AG04450 (cell line): ENCODE results near the gene CDCP1. TPM values are rescaled to one million over a fixed set of nuclear protein-coding genes. Genes with fewer than 3 reads are reported as not detected.
A peak's percentile ranks its signal among the peaks of the same experiment; 100 is the strongest.

ENCODE experiments used
- CTCF ChIA-PET: fragments of 300-600, 350-600 bp; formaldehyde crosslinking; extraction: SDS; loops from one replicate; lab custom pipeline; 2022; ENCODE audit warnings: antibody characterized with exemption, inconsistent platforms; lab: Charles Lee
- POLR2A ChIA-PET: fragments of 350-600 bp; formaldehyde crosslinking; extraction: SDS; loops from one replicate; lab custom pipeline; 2021; ENCODE audit warnings: antibody characterized with exemption, inconsistent platforms; lab: Yijun Ruan, JAX
- DNase-seq: peaks from one replicate; pipeline ENCODE4 v3.0.0-alpha.2; 2011; ENCODE audit warnings: low read depth, low spot score
- H3K27ac ChIP-seq: one replicate; pipeline ENCODE4 v1.5.1; 2012; ENCODE audit warnings: low read depth, low read length, control low read depth
- H3K27me3 ChIP-seq: one replicate; pipeline ENCODE4 v1.6.0; 2012; ENCODE audit warnings: low read length; ENCODE audit not compliant: control insufficient read depth, insufficient read depth
- H3K4me3 ChIP-seq: 2 replicates; pipeline ENCODE4 v1.5.1; 2011; ENCODE audit warnings: mild to moderate bottlenecking, low read depth, low read length, control low read depth
- H3K9me3 ChIP-seq: 2 replicates; pipeline ENCODE4 v1.5.1; 2012; ENCODE audit warnings: low read length; ENCODE audit not compliant: control insufficient read depth, insufficient read depth
- polyA plus RNA-seq: library from polyadenylated mRNA; depleted of rRNA; stranded (reverse); fragments of >200 nt; gene quantifications from 2 replicates; pipeline ENCODE4 v1.2.3, GENCODE V29; 2011
- TF ChIP-seq, protein P1 (sequence below): IDR thresholded peaks from 2 replicates; pipeline ENCODE4 v1.5.1; 2011; ENCODE audit warnings: low read depth, low read length, control low read depth, inconsistent platforms

The CDCP1 gene
- polyA plus RNA-seq, 1 experiment = 13.6 TPM

DNA sequence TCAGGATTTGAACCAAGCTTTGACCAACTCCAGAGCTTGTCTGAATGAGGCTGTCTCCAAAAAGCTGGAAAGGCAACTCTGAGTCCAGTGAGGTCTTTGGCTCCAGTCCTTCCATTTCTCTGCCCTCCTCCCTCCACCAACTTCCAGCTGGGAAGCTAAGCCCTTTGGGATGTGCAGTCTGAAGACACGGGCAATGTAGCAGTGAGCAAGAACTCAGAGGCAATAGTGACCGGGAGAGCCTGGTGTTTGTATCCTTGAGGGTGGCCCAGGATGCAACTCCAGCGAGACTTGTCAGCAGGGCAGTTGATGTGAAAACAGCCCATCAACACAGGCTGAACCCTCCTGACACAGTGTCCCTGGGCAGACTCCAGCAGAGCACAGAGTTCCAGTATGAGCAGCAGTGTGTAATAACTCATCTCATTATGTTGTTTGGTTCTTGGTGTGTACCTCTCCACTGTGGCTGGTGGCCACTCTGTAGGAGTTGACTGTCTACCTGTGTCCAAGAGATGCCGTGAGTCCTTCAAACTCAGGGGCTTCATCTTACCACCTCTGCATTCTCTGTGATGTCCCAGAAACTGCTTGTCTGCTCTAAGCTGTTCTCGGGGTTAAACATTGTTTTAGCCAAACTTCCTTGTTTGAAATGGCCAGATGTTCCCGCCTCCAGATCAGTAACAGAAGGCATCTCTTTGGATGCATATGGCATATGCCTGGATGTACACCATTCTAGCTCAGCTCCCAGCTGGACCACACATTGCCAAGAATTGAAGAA, 6.6 kb downstream of the CDCP1 start:
- TF ChIP-seq, protein P1, sequence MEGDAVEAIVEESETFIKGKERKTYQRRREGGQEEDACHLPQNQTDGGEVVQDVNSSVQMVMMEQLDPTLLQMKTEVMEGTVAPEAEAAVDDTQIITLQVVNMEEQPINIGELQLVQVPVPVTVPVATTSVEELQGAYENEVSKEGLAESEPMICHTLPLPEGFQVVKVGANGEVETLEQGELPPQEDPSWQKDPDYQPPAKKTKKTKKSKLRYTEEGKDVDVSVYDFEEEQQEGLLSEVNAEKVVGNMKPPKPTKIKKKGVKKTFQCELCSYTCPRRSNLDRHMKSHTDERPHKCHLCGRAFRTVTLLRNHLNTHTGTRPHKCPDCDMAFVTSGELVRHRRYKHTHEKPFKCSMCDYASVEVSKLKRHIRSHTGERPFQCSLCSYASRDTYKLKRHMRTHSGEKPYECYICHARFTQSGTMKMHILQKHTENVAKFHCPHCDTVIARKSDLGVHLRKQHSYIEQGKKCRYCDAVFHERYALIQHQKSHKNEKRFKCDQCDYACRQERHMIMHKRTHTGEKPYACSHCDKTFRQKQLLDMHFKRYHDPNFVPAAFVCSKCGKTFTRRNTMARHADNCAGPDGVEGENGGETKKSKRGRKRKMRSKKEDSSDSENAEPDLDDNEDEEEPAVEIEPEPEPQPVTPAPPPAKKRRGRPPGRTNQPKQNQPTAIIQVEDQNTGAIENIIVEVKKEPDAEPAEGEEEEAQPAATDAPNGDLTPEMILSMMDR = no peak
- no peak overlapping the region for H3K4me3 ChIP-seq
- no peaks in the 10 kb centered on the region for H3K27me3 ChIP-seq
- ChIA-PET CTCF (interaction anchor here (0.6 to 1.4 kb wide), 6 partner anchors 9 to 101 kb away, joined by 3 to 7 read pairs (median 4); no protein-coding TSS in a partner anchor), POLR2A (interaction anchor here (1.0 to 1.8 kb wide), 2 partner anchors 16 to 71 kb away, joined by 5 to 7 read pairs; no protein-coding TSS in a partner anchor)
- H3K27ac ChIP-seq = peak overlapping the region; percentile 87
- H3K9me3 ChIP-seq = no peaks in the 10 kb centered on the region
- no peak for DNase-seq

DNA sequence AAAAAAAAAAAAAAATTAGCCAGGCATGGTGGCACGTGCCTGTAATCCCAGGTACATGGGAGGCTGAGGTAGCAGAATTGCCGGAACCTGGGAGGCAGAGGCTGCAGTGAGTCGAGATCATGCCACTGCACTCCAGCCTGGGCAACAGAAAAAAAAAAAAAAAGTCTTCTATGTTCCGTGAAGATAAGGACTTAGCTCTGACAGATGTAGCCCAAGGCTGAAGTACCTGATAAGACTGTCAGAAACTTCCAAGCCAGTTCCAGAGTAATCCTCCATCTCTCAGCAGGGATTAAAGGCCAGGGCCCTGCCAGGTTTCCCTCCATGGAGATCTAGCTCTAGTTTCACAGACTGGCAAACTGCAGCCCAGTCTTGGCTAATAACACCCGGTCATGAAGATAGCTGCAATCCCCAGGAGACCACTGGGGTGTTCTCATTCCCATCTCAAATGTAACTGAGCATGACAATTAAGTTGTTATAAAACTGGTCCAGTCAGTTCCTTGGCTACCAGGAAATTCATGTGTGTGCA, 8.5 kb downstream of the CDCP1 start:
- H3K4me3 ChIP-seq = no peak overlapping the region
- no peak for DNase-seq
- H3K27ac ChIP-seq = no peak overlapping the region
- ChIA-PET POLR2A (interaction anchor here (0.7 to 1.2 kb wide), 3 partner anchors 32 to 96 kb away, joined by 4 to 6 read pairs (median 4); no protein-coding TSS in a partner anchor), CTCF (interaction anchor here (1.0 kb wide), 1 partner anchor 97 kb away, joined by 3 read pairs; no protein-coding TSS in a partner anchor)
- TF ChIP-seq, protein P1 = no peak
- no peaks in the 10 kb centered on the region for H3K27me3 ChIP-seq
- H3K9me3 ChIP-seq = peaks cover 4% of the 10 kb centered on the region; the same call in 1 of the 2 replicates

DNA sequence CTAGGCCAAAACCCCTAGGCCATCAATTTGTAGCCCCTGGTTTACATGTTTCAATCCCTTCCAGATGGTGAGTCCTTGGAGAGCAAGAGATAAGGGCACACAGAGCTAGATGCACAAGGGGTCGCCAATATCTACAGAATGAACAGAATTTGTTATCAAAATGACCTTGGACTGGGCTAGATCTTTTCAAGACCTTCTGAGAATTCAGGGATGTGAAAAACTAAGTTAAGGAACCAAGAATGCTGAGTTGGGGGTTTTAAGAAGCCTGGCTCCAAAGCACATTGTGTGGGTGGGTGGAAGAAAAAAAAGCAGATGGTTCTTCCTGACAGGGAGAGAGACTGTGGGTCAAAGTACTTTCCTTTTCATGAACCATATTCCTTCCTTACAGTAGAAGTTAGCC, 10.2 kb downstream of the CDCP1 start:
- Histone ChIP-seq H3K27ac (no peak overlapping the region), H3K27me3 (no peaks in the 10 kb centered on the region), H3K9me3 (peaks cover 4% of the 10 kb centered on the region; the same call in 1 of the 2 replicates), H3K4me3 (no peak overlapping the region)
- TF ChIP-seq, protein P1 = no peak
- CTCF ChIA-PET = interaction anchor here (0.8 to 1.8 kb wide), 2 partner anchors 19 to 81 kb away, joined by 3 to 6 read pairs; no protein-coding TSS in a partner anchor
- no peak for DNase-seq
- POLR2A ChIA-PET = interaction anchor here (1.1 kb wide), 1 partner anchor 372 kb away, joined by 4 read pairs; no protein-coding TSS in a partner anchor

DNA sequence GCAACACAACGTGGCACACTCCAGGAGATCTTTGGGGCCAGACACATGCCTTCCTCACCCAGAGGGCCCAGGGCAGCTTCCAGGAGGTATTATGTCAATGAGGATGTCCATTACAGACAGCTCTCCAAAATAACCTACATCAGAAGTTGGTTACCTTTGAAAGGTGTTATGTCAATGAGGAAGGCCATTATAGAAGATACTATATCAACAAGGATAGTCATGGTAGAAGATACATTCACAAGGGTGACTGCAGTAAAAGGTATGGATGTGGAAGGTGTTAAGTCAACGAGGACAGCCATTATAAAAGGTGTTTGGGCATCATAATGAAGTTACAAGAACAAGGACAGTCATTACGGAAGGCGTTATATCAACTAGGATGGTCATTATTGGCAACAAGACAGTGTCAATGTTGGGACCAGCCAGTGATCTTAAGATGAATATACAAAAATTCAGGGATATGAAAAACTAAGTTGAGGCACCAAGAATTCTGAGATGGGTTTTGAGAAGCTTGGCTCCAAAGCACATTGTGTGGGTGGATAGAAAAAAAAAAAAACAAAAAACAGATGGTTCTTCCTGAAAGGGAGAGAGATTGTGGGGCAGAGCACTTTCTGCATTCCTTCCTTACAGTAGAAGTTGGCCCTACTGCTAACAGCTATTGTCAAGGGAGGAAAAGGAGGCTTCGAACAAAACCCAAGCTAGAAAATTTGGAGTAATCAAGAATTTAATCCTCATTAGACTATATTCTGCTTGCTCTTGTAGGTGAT, 11.2 kb downstream of the CDCP1 start:
- Histone ChIP-seq H3K4me3 (no peak overlapping the region), H3K9me3 (peaks cover 4% of the 10 kb centered on the region; the same call in 1 of the 2 replicates), H3K27ac (peak overlapping the region; percentile 80), H3K27me3 (no peaks in the 10 kb centered on the region)
- DNase-seq = no peak
- TF ChIP-seq, protein P1 = no peak
- ChIA-PET CTCF (interaction anchor here (0.8 to 1.8 kb wide), 3 partner anchors 20 to 80 kb away, joined by 3 to 6 read pairs (median 3); no protein-coding TSS in a partner anchor), POLR2A (interaction anchor here (0.8 to 1.1 kb wide), 3 partner anchors 11 to 373 kb away, joined by 3 to 4 read pairs (median 3); no protein-coding TSS in a partner anchor)
